Ramos (cell line): Measurements from ENCODE around the gene PSG7.
"Not testable (repeated sequence)": the region's sequence is repeated elsewhere in the genome, so short reads cannot be mapped to it uniquely, and the experiment has no call there.

ENCODE experiments used
- in situ Hi-C: fragments of 300-500 bp; cut with MboI; formaldehyde crosslinking; loops from one replicate; pipeline ENCODE4 v1.14.3; 2022; ENCODE audit warnings: low sequenced_read_pairs; ENCODE audit not compliant: unreplicated experiment

PSG7 gene

DNA sequence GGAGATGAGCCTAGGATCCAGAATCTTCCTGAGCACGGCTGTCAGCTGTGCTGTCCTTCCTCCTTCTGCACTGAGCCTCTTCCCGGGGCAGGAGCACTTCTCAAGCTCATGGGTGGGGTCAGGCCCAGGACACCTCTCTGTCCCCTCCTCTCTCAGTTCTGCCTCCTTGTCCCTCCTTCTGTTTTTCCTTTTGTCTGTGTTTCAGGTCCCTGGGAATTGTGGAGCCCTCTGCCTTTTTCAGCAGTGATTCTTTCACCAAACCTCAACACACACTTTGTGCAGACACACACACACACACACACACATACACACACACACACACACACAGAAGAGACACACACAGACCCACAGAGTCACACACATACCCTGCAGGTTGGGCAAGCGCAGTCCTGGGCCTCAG, at the start of gene PSG7:
TSS of gene PSG7 (minus strand) at position 101 of the 400 bp plus-strand sequence. CDS start 131 bp downstream, outside the sequence.
- in situ Hi-C loops: not testable (repeated sequence)

DNA sequence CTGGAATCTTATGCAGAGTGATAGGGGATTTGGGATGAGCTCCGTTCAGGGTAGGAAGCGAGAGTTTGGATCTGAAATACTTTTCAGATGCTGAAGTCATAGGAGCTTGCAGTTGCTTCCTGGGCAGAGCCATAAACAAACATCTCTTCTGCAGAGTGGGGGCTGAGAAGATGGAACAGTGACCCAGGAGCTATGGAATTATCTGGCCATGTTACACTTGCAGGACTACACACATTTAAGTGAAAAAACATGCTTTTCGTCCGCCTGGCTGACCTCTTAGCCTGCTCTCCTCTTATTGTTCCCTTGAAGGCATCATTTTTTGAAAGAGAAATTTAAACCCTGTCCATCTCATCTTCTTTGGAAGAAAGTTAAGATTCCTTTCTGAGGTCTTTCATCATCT, 48.6 kb upstream of the PSG7 start:
- in situ Hi-C loops: no loop called here

DNA sequence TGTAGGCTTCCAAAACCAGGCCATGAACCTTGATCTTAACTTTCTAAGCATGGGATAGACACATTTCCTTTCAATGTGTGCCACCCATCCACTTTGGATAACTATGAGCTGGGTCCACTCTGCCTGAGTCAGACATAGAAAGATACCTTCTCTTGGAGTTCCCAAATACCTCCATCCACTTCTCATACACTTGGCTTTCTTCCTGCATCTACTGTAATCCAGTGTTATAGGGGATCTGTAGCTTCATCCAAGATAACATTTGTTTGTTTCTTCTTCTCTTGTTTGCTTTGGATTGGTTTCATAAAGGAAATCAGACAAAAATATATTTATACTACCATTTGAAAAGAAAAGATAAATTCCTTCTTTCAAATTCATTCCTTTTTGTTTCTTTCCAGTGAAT, 45.1 kb upstream of the PSG7 start:
- in situ Hi-C loops: not testable (repeated sequence)

DNA sequence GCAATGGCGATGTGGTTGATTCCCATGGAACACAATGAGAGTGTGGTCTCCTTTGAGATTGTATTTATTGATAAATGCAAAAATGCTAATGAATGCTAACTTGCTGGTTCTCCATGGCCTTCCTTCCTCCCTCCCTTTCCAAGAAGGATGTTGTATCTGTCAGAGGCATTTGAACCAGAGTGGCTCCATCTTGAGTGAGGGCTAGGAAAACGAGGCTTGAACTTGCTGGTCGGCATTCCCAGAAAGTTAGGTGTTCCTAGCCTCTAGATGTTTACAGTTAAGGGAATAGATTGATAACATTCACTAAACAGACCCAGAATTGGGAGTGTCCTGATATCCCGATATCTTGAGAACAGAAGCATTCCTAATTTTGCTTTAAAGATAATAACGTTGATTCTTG, 34.4 kb upstream of the PSG7 start:
- in situ Hi-C loops: not testable (repeated sequence)

DNA sequence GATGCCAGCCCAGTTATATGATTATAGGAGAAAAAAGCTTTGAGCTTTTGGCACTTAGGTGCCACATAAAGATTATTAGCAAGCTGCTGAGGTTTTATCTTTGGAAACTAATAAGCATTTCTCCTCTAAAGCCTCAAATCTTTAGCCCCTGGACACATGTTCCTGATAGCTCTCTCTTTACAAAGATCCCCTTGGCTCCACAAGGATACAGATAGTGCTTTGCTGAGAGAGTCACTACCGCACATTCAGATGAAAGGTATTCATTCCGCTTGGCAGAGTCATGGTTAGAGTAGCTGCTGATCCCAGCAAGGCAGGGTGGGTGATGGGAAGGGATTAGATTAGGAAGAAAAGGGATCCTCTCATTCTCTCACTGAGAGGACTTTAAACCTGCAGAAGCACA, 28.2 kb upstream of the PSG7 start:
- in situ Hi-C loops: no loop called here

DNA sequence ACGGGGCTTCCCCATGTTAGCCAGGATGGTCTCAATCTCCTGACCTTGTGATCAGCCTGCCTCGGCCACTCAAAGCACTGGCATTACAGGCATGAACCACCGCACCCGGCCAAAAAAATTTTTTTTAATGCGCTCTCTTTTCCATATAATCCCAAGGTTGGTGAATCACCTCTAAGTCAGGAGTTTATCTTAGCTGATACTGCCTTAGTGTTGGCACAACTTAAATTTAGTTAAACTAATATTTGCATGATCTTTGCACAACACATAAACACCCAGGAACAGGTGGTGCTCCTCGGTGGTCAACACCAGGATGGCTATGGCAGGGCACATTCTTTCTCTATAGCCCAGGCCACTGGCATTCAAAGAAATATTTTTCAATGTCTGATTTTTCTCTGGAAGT, 24.1 kb upstream of the PSG7 start:
- in situ Hi-C loops: no loop called here

DNA sequence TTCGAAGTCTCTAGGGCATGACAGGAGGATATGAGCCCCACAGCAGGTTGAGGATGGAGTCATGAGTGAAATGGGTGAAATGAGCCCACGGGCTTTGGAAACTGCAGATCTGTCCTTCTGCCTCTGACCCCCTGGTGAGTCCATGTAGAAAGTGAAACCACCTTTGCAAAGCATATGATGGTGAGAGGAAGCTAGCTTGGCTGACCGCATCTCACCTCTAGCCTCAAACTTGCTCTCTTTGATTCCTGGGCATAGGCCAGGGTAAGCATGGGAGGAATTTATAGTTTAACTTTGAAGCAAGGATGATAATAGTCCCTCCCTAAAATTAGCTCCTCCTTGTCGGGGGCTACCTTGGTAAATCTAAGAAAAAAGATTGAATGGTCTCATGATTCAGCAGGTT, 15.1 kb upstream of the PSG7 start:
- in situ Hi-C loops: not testable (repeated sequence)

DNA sequence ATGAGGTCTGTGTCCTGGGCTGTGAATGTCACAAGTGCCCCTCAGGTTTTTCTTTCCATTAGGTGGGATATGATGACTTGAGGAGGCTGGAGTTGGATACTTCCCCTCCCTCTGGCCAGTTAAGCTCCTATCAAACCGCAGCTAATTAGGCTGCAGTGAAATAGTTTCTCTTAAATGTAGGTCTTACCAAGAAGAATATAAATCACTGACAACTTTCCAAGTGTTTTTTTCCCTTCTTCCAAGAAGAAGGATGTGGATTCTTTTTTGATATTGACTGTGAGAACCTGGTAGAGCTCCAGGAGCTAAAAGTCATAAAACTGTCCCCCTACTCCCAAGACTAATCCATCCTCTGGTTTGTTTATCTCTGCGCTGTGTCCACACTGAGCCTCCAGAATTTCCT, 14.5 kb upstream of the PSG7 start:
- in situ Hi-C loops: not testable (repeated sequence)

DNA sequence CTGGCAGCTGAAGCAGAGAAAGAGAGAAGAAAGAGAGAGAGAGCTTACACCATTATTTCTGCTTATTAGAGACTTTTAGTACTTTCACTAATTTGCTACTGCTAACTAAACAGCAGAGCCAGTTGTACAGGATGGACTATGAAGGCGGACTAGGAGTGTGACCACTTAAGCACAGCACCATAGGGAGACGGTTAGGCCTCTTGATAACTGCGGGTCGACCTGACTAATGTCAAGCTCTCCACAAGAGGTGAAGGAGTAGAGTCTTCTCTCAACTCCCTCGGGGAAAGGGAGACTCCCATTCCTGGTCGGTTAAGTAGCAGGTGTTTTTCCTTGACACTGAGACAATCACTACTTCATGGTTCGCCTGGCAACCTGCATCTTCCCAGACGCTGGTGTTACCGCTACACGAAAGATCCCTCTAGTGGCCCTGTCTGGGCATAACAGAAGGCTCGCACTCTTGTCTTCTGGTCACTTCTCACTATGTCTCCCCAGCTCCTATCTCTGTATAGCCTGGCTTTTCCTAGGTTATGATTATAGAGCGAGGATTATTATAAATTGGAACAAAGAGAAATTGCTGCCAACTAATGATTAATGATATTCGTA, 5.3 kb upstream of the PSG7 start:
- in situ Hi-C loops: no loop called here

DNA sequence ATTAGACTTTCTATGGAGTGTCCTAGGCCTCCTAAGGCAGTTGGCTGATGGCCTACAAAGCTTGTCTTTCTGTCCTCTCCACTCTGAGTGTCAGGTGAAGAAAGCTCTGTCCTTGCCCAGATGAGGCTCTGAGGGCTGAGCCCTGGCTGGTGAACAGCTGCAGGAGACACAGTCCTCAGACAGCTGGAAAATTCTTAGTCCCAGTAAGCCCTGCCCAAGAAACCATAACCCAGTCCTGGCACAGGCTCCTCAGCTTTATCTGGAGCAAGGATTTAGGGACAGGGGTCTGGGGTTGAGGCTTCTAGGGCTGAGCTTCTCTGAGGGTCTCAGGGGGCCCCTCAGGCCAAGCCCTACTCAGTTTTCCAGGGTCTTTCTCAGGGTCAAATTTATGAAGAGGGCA, 2.3 kb downstream of the PSG7 start:
- in situ Hi-C loops: not testable (repeated sequence)

DNA sequence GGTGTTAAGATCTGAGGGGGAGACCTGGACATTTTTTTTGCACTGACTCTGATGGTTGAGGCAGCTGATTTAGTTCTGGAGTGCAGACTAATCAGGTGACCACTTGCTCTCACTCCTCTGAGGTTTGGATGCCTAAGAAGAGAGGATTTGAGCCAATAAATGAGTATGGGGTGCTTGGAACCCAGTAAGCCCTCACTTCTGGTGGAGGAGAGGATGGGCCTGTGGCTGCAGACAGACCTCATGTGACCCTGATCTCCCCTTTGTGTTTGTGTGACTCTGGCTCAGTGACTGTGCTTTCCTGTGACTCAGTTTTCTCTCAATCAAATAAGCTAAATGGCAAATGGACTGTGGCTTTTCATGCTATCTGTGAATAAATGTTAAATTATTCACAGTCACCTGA, 2.8 kb downstream of the PSG7 start:
- in situ Hi-C loops: not testable (repeated sequence)

DNA sequence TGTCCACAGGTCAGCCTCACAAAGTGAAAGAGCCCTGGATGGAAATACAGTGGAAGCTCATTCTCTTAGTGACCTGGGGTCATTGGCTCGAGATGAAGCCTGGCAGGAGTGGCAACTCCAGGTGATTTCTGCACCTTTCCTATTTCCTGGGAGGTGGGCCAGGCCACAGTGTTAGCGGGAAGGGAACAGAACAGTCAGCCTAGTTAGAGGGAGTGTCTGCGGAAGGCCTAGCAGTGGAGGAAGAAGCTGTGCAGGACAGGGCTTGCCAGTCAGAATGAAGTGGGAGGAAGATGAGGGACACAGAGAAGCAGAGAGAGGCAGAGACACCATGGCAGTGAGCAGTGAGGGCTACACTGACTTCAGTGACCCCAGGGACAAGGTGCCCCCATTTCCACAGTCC, 3.6 kb downstream of the PSG7 start:
- in situ Hi-C loops: not testable (repeated sequence)

DNA sequence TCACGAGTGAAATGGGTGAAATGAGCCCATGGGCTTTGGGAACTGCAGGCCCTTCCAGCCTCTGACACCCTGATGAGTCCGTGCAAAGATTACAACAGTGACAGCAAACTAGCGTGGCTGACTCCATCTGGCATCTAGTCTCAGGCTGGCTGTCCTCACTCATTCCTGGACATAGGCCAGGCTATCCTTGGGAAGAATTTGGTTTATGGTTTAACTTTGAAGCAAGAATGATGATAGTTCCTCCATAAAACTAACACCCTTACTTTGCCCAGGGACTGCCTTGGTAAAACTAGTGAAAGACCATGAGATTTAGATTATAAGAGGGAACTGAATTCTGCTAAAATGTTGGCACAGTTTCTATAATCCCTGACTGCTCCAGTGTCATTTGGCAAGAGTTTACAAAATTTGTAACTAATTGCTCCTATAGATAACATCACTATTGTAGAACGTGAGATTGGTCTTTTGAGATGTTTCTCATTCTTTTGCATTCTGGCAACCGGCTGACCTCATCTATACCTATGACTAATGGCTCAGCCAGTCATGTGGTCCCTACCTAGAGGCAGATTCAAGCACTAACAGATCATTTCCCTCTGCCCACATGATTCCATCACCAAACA, 4.4 kb downstream of the PSG7 start:
- in situ Hi-C loops: not testable (repeated sequence)

DNA sequence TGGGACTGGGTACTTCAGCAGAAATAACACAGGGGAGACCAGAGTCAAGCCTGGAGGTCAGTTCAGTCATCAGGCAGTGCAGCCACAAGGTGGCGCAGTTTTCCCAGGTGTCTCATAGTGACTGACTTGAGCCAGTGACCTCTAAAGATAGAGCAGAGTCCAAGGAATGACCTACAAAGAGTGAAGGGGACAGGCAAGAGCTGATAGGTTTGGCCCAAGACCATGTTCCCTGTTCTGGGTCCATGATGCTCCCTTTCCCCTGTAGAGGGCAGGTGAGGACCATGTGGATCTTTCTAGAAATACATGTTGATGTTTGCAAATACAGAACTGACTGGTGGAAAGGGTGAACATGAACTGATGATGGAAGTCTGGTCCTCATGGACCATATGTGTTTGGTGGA, 6.8 kb downstream of the PSG7 start:
- in situ Hi-C loops: not testable (repeated sequence)

DNA sequence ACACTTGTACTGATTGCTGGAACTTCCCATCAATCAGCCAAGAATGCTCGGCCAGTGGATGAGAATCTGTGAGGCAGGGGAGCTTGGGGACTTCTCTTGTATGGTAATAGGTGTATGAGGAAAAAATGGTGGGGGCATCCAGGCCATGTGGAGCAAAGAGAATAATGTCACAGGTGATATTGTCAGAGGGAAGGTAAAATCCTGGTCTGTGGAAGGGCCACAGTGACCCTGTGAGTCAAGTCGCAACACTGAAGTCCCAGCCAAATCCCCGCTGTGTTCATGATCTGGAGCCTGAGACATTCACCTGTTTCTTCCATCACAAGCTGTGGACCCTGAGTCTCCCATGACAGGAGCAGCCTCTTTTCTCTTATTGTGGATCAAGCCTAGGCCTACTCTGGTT, 8.1 kb downstream of the PSG7 start:
- in situ Hi-C loops: no loop called here

DNA sequence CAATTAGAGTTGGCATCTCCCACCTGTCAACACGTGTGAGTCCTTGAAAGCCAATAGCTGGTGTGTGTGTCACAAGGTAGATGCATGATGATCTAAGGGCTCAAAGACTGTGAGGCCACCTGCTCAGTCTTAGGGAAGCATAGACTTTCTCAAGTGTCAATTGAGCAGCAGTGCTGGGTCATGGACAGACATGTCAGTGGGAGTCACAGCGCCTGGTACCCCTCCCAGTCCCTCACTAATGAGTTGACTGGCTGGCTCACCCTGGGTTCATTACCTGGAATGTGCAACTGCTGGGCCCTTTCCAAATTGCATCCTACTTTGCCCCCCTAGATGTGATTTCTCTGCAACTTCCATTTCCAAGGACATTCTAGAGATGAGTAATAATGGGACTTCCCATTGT, 10.2 kb downstream of the PSG7 start:
- in situ Hi-C loops: no loop called here

DNA sequence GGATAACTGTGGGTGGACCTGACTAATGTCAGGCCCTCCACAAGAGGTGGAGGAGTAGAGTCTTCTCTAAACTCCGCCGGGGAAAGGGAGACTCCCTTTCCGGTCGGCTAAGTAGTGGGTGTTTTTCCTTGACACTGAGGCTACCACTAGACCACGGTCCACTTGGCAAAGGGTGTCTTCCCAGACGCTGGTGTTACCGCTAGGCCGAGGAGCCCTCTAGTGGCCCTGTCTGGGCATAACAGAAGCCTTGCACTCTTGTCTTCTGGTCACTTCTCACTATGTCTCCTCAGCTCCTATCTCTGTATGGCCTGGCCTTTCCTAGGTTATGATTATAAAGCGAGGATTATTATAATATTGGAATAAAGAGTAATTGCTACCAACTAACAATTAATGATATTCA, 13.9 kb downstream of the PSG7 start:
- in situ Hi-C loops: not testable (repeated sequence)

DNA sequence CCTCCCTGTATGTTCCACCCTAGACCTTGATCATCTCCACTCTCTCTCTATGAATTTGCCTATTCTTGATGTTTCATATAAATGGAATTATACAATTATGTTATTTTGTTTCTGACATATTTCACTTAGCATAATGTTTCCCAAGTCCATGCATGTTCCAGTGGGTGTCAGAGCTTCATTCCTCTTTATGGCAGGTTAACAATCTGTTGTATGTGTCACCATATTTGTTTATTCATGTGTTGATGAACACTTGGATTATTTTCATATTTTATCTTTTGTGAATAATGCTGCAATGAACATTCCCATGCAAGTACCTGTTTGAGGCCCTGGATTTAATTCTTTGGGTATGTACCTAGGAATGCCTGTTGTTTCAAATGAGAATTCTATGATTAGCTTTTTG, 16.0 kb downstream of the PSG7 start:
- in situ Hi-C loops: not testable (repeated sequence)

DNA sequence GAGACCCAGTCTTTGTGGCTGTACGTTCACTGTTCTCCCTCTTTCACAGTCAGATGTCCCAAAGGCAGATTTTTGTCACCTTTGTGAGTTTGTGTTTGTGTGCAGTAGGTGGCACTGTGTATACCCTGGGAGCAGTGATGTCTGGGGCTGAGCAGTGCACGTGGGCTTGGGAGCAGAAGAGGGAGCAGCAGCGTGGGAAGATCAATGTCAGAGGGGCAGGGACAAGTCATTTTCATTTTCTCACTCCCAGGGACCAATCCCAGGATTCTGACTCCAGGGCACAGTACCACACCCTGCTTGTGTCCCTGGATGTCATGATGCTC, 17.3 kb downstream of the PSG7 start:
- in situ Hi-C loops: no loop called here

DNA sequence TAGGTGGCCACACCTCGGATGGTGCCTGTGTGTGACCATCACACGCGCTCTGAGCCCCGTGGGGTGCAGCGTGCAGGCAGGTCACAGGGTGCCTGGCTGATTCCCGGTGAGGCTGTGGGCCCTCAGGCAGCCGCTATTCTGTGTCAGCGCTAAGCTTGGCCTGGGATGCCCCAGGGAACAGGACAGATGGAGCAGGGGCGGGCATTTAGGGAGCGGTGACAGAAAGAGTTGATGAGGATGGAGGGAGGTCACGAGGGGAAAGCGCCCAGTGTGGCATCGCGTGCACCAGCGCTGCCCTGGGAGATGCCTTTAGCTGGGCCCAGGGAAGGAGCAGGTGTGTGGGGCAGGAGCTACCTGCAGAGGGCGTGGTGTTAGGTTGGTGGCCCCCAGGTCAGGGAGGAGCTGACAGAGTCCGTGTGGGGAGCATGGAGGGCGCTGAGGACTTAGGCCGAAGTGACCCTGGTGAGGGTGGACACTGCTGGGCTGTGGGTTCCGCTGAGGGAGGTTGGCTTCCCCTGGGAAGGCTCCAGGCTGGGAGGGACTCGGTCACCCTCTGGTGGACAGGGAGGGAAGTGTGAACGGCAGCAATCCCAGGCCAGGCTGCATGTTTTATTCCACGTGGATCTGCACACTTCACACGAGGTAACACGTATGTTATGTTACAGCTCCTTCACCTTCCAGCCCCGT, 17.8 kb downstream of the PSG7 start:
- in situ Hi-C loops: not testable (repeated sequence)

DNA sequence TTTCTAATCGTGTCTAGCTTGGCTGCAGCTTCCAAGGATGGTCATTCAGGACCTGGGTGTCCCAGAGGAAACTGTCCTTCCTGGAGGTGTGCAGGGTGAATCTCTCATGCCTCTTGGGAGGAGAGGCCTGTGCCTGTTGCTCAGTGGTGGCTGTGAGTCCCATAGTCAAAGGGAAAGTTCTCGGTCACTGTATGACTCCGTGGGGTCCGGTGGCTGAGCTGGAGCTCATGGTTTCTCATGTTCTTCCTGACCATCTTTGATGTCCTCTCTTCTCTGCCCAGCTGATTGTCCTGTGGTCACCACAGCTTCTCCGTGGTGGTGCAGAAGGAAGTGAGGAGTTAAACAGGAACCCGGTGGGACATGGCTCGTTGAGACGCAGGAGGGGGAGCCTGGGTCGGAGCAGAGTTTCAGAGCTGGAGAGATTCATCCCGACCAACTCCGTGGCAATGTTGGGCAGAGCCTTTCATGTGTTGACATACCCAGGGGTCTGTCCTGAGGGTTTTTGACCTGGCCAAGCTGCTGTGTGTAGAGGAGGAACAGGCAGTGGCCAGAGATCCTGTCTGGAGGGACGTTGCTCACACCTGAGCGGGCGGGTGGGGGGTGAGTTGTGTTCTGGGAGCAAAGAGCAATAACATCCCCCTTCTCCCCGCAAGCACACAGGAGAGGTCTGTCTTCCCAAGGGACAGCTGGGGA, 18.5 kb downstream of the PSG7 start:
- in situ Hi-C loops: not testable (repeated sequence)
